ENCODE results near the gene SYT1. TPM values are rescaled to one million over a fixed set of nuclear protein-coding genes. Genes with fewer than 3 reads are reported as not detected.

SYT1 gene
- total RNA-seq, 2 experiments from 2014 or later: not detected

GRCh38 chr12:79250960-79251755, 386.6 kb downstream of the SYT1 start:
- Histone ChIP-seq H3K27ac (ENCODE audit: low read depth, low read length, poor library complexity, severe bottlenecking) (no peak overlapping the region), H3K4me2 (ENCODE audit: low read length) (no peak overlapping the region), H2AFZ (ENCODE audit: low read length) (no peak overlapping the region), H3K4me3 (ENCODE audit: low read depth, low read length, poor library complexity, severe bottlenecking) (no peak overlapping the region), H3K9me2 (ENCODE audit: insufficient read depth, low read length) (no peaks in the 10 kb centered on the region), H3K36me3 (ENCODE audit: insufficient read depth, low read length) (no peaks in the 10 kb centered on the region), H3K4me1 (ENCODE audit: insufficient read depth, low read length, poor library complexity, severe bottlenecking) (no peaks in the 10 kb centered on the region), H3K79me2 (ENCODE audit: insufficient read depth, low read depth, low read length) (no peaks in the 10 kb centered on the region), H4K20me1 (ENCODE audit: insufficient read depth, low read length) (no peaks in the 10 kb centered on the region), H3K9me3 (ENCODE audit: low read length) (no peaks in the 10 kb centered on the region)
- intact Hi-C loops (cut with micrococcal nuclease; ENCODE audit: unreplicated experiment): no loop called here
- POLR2A ChIA-PET: interaction anchor here (0.9 kb wide), 1 partner anchor 25 kb away, joined by 3 read pairs; no protein-coding TSS in a partner anchor
- TF ChIP-seq CTCF (conservative IDR thresholded peaks at IDR 0.05; ENCODE audit: low read length) (no peak), EZH2phosphoT487 (IDR thresholded peaks at IDR 0.05; ENCODE audit: borderline replicate concordance, low read depth, low read length) (no peak)
- CTCF ChIA-PET (ENCODE audit: unreplicated experiment): no interaction called here
- no TSS peak for BruUV-seq (replicated peaks)
- DNase-seq (ENCODE audit: low spot score): no peak

- no peaks in the 10 kb centered on the region for H4K20me1 ChIP-seq (ENCODE audit: insufficient read depth, low read length)
- no peak overlapping the region for H3K27ac ChIP-seq (ENCODE audit: low read depth, low read length, poor library complexity, severe bottlenecking)
- TF ChIP-seq CTCF (conservative IDR thresholded peaks at IDR 0.05; ENCODE audit: low read length): no peak
- no peak for TF ChIP-seq EZH2phosphoT487 (IDR thresholded peaks at IDR 0.05; ENCODE audit: borderline replicate concordance, low read depth, low read length)
- no TSS peak for BruUV-seq (replicated peaks)
- no peak overlapping the region for H2AFZ ChIP-seq (ENCODE audit: low read length)
- no peak overlapping the region for H3K4me2 ChIP-seq (ENCODE audit: low read length)
- H3K79me2 ChIP-seq (ENCODE audit: insufficient read depth, low read depth, low read length): no peaks in the 10 kb centered on the region
- no peaks in the 10 kb centered on the region for H3K9me3 ChIP-seq (ENCODE audit: low read length)
- H3K36me3 ChIP-seq (ENCODE audit: insufficient read depth, low read length): no peaks in the 10 kb centered on the region
- ChIA-PET POLR2A (interaction anchor here (1.6 kb wide), 1 partner anchor 11 kb away, joined by 5 read pairs; no protein-coding TSS in a partner anchor), CTCF (ENCODE audit: unreplicated experiment) (no interaction called here)
- intact Hi-C loops (cut with micrococcal nuclease; ENCODE audit: unreplicated experiment): no loop called here
- H3K9me2 ChIP-seq (ENCODE audit: insufficient read depth, low read length): no peaks in the 10 kb centered on the region
- no peaks in the 10 kb centered on the region for H3K4me1 ChIP-seq (ENCODE audit: insufficient read depth, low read length, poor library complexity, severe bottlenecking)
- no peak overlapping the region for H3K4me3 ChIP-seq (ENCODE audit: low read depth, low read length, poor library complexity, severe bottlenecking)
- DNase-seq (ENCODE audit: low spot score): no peak
Measured at GRCh38 chr12:79252358-79253075, 387.9 kb downstream of the SYT1 start.

- Histone ChIP-seq H3K79me2 (ENCODE audit: insufficient read depth, low read depth, low read length) (no peaks in the 10 kb centered on the region), H3K9me3 (ENCODE audit: low read length) (no peaks in the 10 kb centered on the region), H3K4me2 (ENCODE audit: low read length) (no peak overlapping the region), H2AFZ (ENCODE audit: low read length) (no peak overlapping the region), H3K4me3 (ENCODE audit: low read depth, low read length, poor library complexity, severe bottlenecking) (no peak overlapping the region), H4K20me1 (ENCODE audit: insufficient read depth, low read length) (no peaks in the 10 kb centered on the region), H3K36me3 (ENCODE audit: insufficient read depth, low read length) (no peaks in the 10 kb centered on the region), H3K9me2 (ENCODE audit: insufficient read depth, low read length) (no peaks in the 10 kb centered on the region), H3K4me1 (ENCODE audit: insufficient read depth, low read length, poor library complexity, severe bottlenecking) (no peaks in the 10 kb centered on the region), H3K27ac (ENCODE audit: low read depth, low read length, poor library complexity, severe bottlenecking) (no peak overlapping the region)
- intact Hi-C loops (cut with micrococcal nuclease; ENCODE audit: unreplicated experiment): no loop called here
- DNase-seq (ENCODE audit: low spot score): no peak
- TF ChIP-seq EZH2phosphoT487 (IDR thresholded peaks at IDR 0.05; ENCODE audit: borderline replicate concordance, low read depth, low read length): no peak
- no peak for TF ChIP-seq CTCF (conservative IDR thresholded peaks at IDR 0.05; ENCODE audit: low read length)
- ChIA-PET CTCF (ENCODE audit: unreplicated experiment) (no interaction called here), POLR2A (no interaction called here)
- BruUV-seq (replicated peaks): no TSS peak
Measured at GRCh38 chr12:79255288-79255687, 390.7 kb downstream of the SYT1 start.

Measured in OCI-LY7 (cell line).